ENCODE data around the gene AGO4.

DNA sequence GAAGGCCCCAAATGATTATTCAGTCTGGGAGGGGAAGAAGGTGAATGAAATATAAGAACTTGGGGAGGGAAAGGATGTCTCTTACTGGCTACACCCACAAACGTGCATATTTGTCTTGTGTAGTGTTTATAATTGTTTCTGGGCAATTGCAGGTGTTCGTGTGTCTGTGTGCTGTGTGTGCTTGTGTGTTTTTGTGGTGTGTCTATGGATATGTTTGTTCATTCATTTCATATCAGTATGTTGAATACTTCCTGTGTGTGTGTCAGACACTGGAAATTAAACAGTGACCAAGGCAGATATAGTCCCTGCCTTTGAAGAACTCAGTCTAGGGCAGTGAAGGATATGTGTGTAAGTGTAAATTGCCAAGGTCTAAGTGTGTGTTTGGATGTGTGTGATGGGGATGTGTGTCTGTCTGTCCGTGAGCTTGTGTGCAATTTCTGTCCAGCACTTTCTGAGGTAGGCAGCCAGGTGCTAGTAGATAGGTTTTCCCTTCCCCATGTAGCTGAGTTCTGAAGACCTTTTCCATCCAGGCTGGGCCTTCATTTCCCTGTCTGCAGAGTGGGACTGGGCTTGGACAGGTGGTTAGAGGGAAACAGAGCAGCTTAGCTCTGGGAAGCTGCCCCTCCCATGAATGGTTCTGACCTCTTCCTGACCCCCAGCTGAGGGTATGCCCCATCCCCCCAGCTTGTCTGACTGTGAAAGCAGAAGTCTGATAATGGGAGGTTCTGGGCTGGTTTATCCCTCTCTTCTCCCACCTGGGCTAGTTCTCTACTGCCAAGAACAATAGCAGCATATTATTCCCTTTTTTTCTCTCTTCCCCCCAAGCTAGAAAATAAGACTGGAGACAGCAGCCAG lies 79.0 kb downstream of the AGO4 start:
- TF ChIP-seq, protein P1, sequence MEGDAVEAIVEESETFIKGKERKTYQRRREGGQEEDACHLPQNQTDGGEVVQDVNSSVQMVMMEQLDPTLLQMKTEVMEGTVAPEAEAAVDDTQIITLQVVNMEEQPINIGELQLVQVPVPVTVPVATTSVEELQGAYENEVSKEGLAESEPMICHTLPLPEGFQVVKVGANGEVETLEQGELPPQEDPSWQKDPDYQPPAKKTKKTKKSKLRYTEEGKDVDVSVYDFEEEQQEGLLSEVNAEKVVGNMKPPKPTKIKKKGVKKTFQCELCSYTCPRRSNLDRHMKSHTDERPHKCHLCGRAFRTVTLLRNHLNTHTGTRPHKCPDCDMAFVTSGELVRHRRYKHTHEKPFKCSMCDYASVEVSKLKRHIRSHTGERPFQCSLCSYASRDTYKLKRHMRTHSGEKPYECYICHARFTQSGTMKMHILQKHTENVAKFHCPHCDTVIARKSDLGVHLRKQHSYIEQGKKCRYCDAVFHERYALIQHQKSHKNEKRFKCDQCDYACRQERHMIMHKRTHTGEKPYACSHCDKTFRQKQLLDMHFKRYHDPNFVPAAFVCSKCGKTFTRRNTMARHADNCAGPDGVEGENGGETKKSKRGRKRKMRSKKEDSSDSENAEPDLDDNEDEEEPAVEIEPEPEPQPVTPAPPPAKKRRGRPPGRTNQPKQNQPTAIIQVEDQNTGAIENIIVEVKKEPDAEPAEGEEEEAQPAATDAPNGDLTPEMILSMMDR (IDR thresholded peaks at IDR 0.05), result no peak
- TF ChIP-seq POLR2AphosphoS5 (IDR thresholded peaks at IDR 0.05), result no peak

All from sigmoid colon (tissue), 4 donors.